NCI-H82 (cell line): Measurements from ENCODE around the gene SLC1A4.
"Not testable (repeated sequence)": the region's sequence is repeated elsewhere in the genome, so short reads cannot be mapped to it uniquely, and the experiment has no call there.

Source experiments
- DNase-seq: peaks from one replicate; lab custom pipeline; 2025; lab: John Stamatoyannopoulos, UW

The SLC1A4 gene

GRCh38 chr2:64989126-64989981 lies at the start of gene SLC1A4:
SLC1A4 (plus strand) TSS chr2:64989399; CDS start chr2:64989644, 245 bp downstream.
- peak; percentile 94 for DNase-seq

- DNase-seq = no peak
Observed at GRCh38 chr2:64941143-64941542, 48.1 kb upstream of the SLC1A4 start.

GRCh38 chr2:64941801-64942200 lies 47.4 kb upstream of the SLC1A4 start:
- no peak for DNase-seq

- DNase-seq = no peak
Observed at GRCh38 chr2:64942693-64943092, 46.5 kb upstream of the SLC1A4 start.

GRCh38 chr2:64943387-64944150 lies 45.6 kb upstream of the SLC1A4 start:
- DNase-seq = peak; percentile 11

- DNase-seq = no peak
Observed at GRCh38 chr2:64944484-64944883, 44.7 kb upstream of the SLC1A4 start.

- no peak for DNase-seq
Observed at GRCh38 chr2:64945973-64946768, 43.0 kb upstream of the SLC1A4 start.

- DNase-seq = no peak
Observed at GRCh38 chr2:64946769-64947247, 42.4 kb upstream of the SLC1A4 start.

- no peak for DNase-seq
Observed at GRCh38 chr2:64947885-64948284, 41.3 kb upstream of the SLC1A4 start.

GRCh38 chr2:64950226-64951160 lies 38.7 kb upstream of the SLC1A4 start:
- DNase-seq = no peak

- no peak for DNase-seq
Observed at GRCh38 chr2:64951306-64951953, 37.8 kb upstream of the SLC1A4 start.

- DNase-seq = no peak
Observed at GRCh38 chr2:64952096-64952495, 37.1 kb upstream of the SLC1A4 start.

GRCh38 chr2:64952511-64953482 lies 36.4 kb upstream of the SLC1A4 start:
- DNase-seq = no peak

- no peak for DNase-seq
Observed at GRCh38 chr2:64955467-64955866, 33.7 kb upstream of the SLC1A4 start.

GRCh38 chr2:64957109-64957903 lies 31.9 kb upstream of the SLC1A4 start:
- DNase-seq = no peak

GRCh38 chr2:64958556-64958955 lies 30.6 kb upstream of the SLC1A4 start:
- DNase-seq = no peak

- DNase-seq = no peak
Observed at GRCh38 chr2:64960819-64961218, 28.4 kb upstream of the SLC1A4 start.

- not testable (repeated sequence) for DNase-seq
Observed at GRCh38 chr2:64963138-64963537, 26.1 kb upstream of the SLC1A4 start.
